Measurements from ENCODE around the gene DEGS2. TPM values are rescaled to one million over a fixed set of nuclear protein-coding genes. Genes with fewer than 3 reads are reported as not detected.

The DEGS2 gene
- total and polyA plus RNA-seq, 2 of the 13 experiments (the other 11 are each of a cell fraction or from before 2014, with no cell fraction given): 0.09 TPM

DNA sequence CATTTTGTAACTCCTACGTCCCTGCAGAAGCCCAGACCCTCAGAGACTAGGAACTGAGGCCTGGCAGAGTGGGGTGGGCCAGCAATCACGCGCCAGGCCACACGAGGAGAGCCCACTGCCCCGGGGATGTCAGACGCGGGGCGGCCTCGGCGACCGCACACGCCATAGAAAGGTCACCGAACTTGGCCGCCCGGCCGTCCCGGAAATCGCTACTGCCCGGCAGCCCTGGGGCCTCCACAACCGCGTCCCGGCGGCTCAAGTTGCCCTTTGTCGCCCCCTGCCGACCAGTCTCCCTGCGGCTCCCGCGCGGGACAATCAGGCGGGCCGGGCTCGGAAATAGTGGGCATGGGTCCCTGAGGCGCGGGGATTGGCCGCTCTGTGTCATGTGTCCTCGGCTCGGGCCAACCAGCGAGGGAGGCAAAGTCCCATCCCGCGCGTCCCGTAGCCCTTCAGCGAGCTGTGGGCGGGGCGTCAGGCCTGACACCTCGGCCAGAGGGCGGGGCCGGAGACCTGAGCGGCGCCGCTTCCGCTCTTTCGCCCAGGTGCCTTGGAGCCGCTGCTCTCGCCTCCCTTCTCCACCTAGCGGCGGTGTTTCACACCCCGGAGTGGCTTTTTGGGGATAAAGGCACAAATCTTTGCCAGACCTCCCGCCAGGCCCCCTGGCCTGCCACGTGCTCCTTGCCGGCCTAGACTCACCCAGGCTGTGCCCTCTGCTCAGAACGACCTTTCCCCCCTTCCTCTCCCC lies 33.4 kb upstream of the DEGS2 start (continued):
- TF ChIP-seq SAP130 (CRISPR knock-in tag; IDR thresholded peaks at IDR 0.05; ENCODE audit: low read depth): peak; percentile 88
- TF ChIP-seq CBX1 (IDR thresholded peaks at IDR 0.05; ENCODE audit: low read depth): peak; percentile 58
- no peak for TF ChIP-seq MLLT10 (CRISPR knock-in tag; IDR thresholded peaks at IDR 0.05)
- TF ChIP-seq ZNF567 (CRISPR knock-in tag; IDR thresholded peaks at IDR 0.05; ENCODE audit: borderline replicate concordance): peak; percentile 82
- no peak for TF ChIP-seq PLRG1 (conservative IDR thresholded peaks at IDR 0.05)
- no peak for TF ChIP-seq DNMT3B (CRISPR knock-in tag; conservative IDR thresholded peaks at IDR 0.05)
- TF ChIP-seq, protein P1, sequence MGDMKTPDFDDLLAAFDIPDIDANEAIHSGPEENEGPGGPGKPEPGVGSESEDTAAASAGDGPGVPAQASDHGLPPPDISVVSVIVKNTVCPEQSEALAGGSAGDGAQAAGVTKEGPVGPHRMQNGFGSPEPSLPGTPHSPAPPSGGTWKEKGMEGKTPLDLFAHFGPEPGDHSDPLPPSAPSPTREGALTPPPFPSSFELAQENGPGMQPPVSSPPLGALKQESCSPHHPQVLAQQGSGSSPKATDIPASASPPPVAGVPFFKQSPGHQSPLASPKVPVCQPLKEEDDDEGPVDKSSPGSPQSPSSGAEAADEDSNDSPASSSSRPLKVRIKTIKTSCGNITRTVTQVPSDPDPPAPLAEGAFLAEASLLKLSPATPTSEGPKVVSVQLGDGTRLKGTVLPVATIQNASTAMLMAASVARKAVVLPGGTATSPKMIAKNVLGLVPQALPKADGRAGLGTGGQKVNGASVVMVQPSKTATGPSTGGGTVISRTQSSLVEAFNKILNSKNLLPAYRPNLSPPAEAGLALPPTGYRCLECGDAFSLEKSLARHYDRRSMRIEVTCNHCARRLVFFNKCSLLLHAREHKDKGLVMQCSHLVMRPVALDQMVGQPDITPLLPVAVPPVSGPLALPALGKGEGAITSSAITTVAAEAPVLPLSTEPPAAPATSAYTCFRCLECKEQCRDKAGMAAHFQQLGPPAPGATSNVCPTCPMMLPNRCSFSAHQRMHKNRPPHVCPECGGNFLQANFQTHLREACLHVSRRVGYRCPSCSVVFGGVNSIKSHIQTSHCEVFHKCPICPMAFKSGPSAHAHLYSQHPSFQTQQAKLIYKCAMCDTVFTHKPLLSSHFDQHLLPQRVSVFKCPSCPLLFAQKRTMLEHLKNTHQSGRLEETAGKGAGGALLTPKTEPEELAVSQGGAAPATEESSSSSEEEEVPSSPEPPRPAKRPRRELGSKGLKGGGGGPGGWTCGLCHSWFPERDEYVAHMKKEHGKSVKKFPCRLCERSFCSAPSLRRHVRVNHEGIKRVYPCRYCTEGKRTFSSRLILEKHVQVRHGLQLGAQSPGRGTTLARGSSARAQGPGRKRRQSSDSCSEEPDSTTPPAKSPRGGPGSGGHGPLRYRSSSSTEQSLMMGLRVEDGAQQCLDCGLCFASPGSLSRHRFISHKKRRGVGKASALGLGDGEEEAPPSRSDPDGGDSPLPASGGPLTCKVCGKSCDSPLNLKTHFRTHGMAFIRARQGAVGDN (CRISPR knock-in tag; IDR thresholded peaks at IDR 0.05): peak; percentile 98
- no peak for TF ChIP-seq TCF12 (IDR thresholded peaks at IDR 0.05)
- TF ChIP-seq TCF12 (CRISPR knock-in tag; IDR thresholded peaks at IDR 0.05): peak; percentile 81
- TF ChIP-seq, protein P2, sequence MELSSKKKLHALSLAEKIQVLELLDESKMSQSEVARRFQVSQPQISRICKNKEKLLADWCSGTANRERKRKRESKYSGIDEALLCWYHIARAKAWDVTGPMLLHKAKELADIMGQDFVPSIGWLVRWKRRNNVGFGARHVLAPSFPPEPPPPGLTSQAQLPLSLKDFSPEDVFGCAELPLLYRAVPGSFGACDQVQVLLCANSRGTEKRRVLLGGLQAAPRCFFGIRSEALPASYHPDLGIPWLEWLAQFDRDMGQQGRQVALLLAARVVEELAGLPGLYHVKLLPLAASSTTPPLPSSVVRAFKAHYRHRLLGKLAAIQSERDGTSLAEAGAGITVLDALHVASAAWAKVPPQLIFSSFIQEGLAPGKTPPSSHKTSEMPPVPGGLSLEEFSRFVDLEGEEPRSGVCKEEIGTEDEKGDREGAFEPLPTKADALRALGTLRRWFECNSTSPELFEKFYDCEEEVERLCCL (CRISPR knock-in tag; IDR thresholded peaks at IDR 0.05; ENCODE audit: borderline replicate concordance): peak; percentile 31; the same call in 1 of the 2 replicates
- peak; percentile 57; the same call in 1 of the 2 replicates for TF ChIP-seq AHR (CRISPR knock-in tag; IDR thresholded peaks at IDR 0.05)
- TF ChIP-seq TCF7 (IDR thresholded peaks at IDR 0.05; ENCODE audit: low read depth): no peak
- TF ChIP-seq CBX5 (CRISPR knock-in tag; IDR thresholded peaks at IDR 0.05; ENCODE audit: borderline replicate concordance): peak; percentile 78; the same call in 1 of the 2 replicates
- TF ChIP-seq WIZ (CRISPR knock-in tag; IDR thresholded peaks at IDR 0.05): peak; percentile 26; the same call in 1 of the 2 replicates
- no peak for TF ChIP-seq PRMT3 (CRISPR knock-in tag; IDR thresholded peaks at IDR 0.05; ENCODE audit: borderline replicate concordance, low read depth)
- 0 out of 2 replicates have a peak, but pooled peaks have one; percentile 66 for TF ChIP-seq ZNF34 (CRISPR knock-in tag; IDR thresholded peaks at IDR 0.05; ENCODE audit: borderline replicate concordance)
- TF ChIP-seq, protein P3, sequence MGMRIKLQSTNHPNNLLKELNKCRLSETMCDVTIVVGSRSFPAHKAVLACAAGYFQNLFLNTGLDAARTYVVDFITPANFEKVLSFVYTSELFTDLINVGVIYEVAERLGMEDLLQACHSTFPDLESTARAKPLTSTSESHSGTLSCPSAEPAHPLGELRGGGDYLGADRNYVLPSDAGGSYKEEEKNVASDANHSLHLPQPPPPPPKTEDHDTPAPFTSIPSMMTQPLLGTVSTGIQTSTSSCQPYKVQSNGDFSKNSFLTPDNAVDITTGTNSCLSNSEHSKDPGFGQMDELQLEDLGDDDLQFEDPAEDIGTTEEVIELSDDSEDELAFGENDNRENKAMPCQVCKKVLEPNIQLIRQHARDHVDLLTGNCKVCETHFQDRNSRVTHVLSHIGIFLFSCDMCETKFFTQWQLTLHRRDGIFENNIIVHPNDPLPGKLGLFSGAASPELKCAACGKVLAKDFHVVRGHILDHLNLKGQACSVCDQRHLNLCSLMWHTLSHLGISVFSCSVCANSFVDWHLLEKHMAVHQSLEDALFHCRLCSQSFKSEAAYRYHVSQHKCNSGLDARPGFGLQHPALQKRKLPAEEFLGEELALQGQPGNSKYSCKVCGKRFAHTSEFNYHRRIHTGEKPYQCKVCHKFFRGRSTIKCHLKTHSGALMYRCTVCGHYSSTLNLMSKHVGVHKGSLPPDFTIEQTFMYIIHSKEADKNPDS (CRISPR knock-in tag; IDR thresholded peaks at IDR 0.05): 0 out of 2 replicates have a peak, but pooled peaks have one; percentile 69
- no peak for TF ChIP-seq RFX1 (IDR thresholded peaks at IDR 0.05)
- no peak; the same call in none of the 2 replicates for TF ChIP-seq ZNF607 (CRISPR knock-in tag; IDR thresholded peaks at IDR 0.05; ENCODE audit: borderline replicate concordance)
- TF ChIP-seq EED (CRISPR knock-in tag; IDR thresholded peaks at IDR 0.05): peak; percentile 41; the same call in 1 of the 2 replicates
- TF ChIP-seq ZBTB7B (CRISPR knock-in tag; IDR thresholded peaks at IDR 0.05): peak; percentile 90
- peak; percentile 83 for TF ChIP-seq THAP11 (CRISPR knock-in tag; IDR thresholded peaks at IDR 0.05)
- TF ChIP-seq YY1 (IDR thresholded peaks at IDR 0.05; ENCODE audit: insufficient read depth, insufficient replicate concordance, low read depth, low read length): peak; percentile 75
- TF ChIP-seq TGIF2 (CRISPR knock-in tag; IDR thresholded peaks at IDR 0.05): peak; percentile 85
- TF ChIP-seq ZNF44 (CRISPR knock-in tag; IDR thresholded peaks at IDR 0.05): no peak

Measured in HepG2 (cell line).